Measurements from ENCODE around the gene UBTD2.

UBTD2 gene

GRCh38 chr5:172187118-172188032 is 96.2 kb downstream of the UBTD2 start:
- Histone ChIP-seq H3K27me3 (no peaks in the 10 kb centered on the region), H3K4me1 (no peaks in the 10 kb centered on the region), H3K36me3 (no peaks in the 10 kb centered on the region), H3K9me3 (no peaks in the 10 kb centered on the region), H3K4me3 (ENCODE audit: low read depth, low read length) (peak overlapping the region; percentile 90)
- DNase-seq, result peak; percentile 47
- TF ChIP-seq CTCF (IDR thresholded peaks at IDR 0.05; ENCODE audit: low read depth, low read length), result no peak

- Histone ChIP-seq H3K4me3 (ENCODE audit: low read depth, low read length) (no peak overlapping the region), H3K9me3 (no peaks in the 10 kb centered on the region), H3K36me3 (no peaks in the 10 kb centered on the region), H3K27me3 (no peaks in the 10 kb centered on the region), H3K4me1 (no peaks in the 10 kb centered on the region)
- TF ChIP-seq CTCF (IDR thresholded peaks at IDR 0.05; ENCODE audit: low read depth, low read length), result no peak
- no peak for DNase-seq
Measured at GRCh38 chr5:172186114-172186695, 97.4 kb downstream of the UBTD2 start.

GRCh38 chr5:172185096-172185461 is 98.5 kb downstream of the UBTD2 start:
- H3K4me3 ChIP-seq (ENCODE audit: low read depth, low read length), result no peak overlapping the region
- no peaks in the 10 kb centered on the region for H3K9me3 ChIP-seq
- DNase-seq, result no peak
- H3K36me3 ChIP-seq, result no peaks in the 10 kb centered on the region
- H3K27me3 ChIP-seq, result no peaks in the 10 kb centered on the region
- H3K4me1 ChIP-seq, result no peaks in the 10 kb centered on the region
- TF ChIP-seq CTCF (IDR thresholded peaks at IDR 0.05; ENCODE audit: low read depth, low read length), result no peak

GRCh38 chr5:172183881-172184280 is 99.7 kb downstream of the UBTD2 start:
- Histone ChIP-seq H3K36me3 (no peaks in the 10 kb centered on the region), H3K9me3 (no peaks in the 10 kb centered on the region), H3K4me3 (ENCODE audit: low read depth, low read length) (no peak overlapping the region), H3K4me1 (no peaks in the 10 kb centered on the region), H3K27me3 (no peaks in the 10 kb centered on the region)
- TF ChIP-seq CTCF (IDR thresholded peaks at IDR 0.05; ENCODE audit: low read depth, low read length), result no peak
- DNase-seq, result no peak

GRCh38 chr5:172182291-172182690 is 101.3 kb downstream of the UBTD2 start:
- H3K4me1 ChIP-seq, result no peaks in the 10 kb centered on the region
- no peak for TF ChIP-seq CTCF (IDR thresholded peaks at IDR 0.05; ENCODE audit: low read depth, low read length)
- DNase-seq, result no peak
- no peak overlapping the region for H3K4me3 ChIP-seq (ENCODE audit: low read depth, low read length)
- no peaks in the 10 kb centered on the region for H3K9me3 ChIP-seq
- H3K27me3 ChIP-seq, result no peaks in the 10 kb centered on the region
- H3K36me3 ChIP-seq, result no peaks in the 10 kb centered on the region

- TF ChIP-seq CTCF (IDR thresholded peaks at IDR 0.05; ENCODE audit: low read depth, low read length), result no peak
- no peaks in the 10 kb centered on the region for H3K9me3 ChIP-seq
- H3K36me3 ChIP-seq, result no peaks in the 10 kb centered on the region
- H3K4me3 ChIP-seq (ENCODE audit: low read depth, low read length), result no peak overlapping the region
- H3K4me1 ChIP-seq, result no peaks in the 10 kb centered on the region
- no peaks in the 10 kb centered on the region for H3K27me3 ChIP-seq
- DNase-seq, result no peak
Measured at GRCh38 chr5:172180936-172181335, 102.6 kb downstream of the UBTD2 start.
